Kidney glomerular epithelial cell (primary cell): ENCODE results near the gene TOR4A.
A peak's percentile ranks its signal among the peaks of the same experiment; 100 is the strongest.

ENCODE experiments used
- DNase-seq: peaks from one replicate; lab custom pipeline; 2025; lab: John Stamatoyannopoulos, UW

TOR4A gene

GRCh38 chr9:137295849-137296669 lies 18.5 kb downstream of the TOR4A start:
- DNase-seq: no peak

DNA sequence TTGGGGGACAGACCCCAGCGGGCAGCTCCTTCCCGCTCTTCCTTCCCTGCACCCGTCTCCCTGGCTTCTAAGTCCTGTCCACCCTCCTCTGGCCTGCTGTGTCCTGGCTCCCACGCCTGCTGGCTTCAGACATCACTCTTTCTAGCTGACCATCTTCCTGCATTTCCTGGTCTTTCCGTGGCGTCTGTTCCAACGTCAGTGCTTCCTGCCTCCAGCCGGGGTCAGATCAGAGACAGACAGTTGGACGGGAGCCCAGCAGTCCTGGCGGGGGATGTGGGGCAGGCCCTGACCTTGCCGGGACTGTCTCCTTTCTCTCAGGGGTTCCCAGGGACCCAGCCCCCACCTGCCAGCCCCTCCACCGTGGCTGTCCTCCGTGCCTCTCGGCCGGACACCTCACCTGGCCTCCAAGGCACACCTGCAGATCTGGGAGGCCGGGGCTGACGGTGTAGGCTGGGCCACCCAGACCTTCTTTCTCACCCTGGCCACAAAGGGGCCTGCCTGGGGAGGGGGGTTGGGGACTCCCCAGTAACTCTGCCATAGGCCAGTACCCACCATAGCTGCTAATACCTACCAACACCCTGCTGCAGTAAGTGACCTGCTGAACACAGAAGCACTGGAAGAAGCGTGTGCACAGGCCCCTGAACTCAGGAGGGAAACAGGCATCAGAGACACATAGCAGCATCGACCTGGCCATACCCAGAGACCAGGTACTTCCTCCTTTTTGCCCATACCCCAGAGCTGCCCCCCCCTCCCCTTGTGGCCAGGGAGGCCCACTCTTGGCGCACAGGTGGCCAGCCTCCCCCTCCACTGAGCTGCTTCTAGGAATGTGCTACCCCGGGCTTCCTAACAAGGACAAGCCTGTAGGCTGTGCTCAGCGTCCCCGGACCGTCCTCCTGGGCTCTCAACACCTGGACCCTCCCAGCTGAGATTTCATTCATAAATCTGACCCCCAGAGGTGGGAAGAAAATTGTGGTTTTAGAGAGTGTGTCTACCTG lies 19.4 kb downstream of the TOR4A start:
- no peak for DNase-seq

- no peak for DNase-seq
Measured at GRCh38 chr9:137297966-137298365, 20.4 kb downstream of the TOR4A start.

- no peak for DNase-seq
Measured at GRCh38 chr9:137298401-137299202, 21.1 kb downstream of the TOR4A start.

- DNase-seq: no peak
Measured at GRCh38 chr9:137299203-137299565, 21.7 kb downstream of the TOR4A start.

- no peak for DNase-seq
Measured at GRCh38 chr9:137299938-137300337, 22.4 kb downstream of the TOR4A start.

- DNase-seq: no peak
Measured at GRCh38 chr9:137300567-137301080, 23.1 kb downstream of the TOR4A start.

- no peak for DNase-seq
Measured at GRCh38 chr9:137301081-137301947, 23.8 kb downstream of the TOR4A start.

GRCh38 chr9:137302118-137302448 lies 24.6 kb downstream of the TOR4A start, which contains the start of gene NRARP:
Gene NRARP (minus strand): TSS chr9:137302271. CDS start chr9:137301928, 343 bp downstream.
- DNase-seq: peak; percentile 65

GRCh38 chr9:137302449-137303150 lies 25.1 kb downstream of the TOR4A start:
- peak; percentile 65 for DNase-seq

DNA sequence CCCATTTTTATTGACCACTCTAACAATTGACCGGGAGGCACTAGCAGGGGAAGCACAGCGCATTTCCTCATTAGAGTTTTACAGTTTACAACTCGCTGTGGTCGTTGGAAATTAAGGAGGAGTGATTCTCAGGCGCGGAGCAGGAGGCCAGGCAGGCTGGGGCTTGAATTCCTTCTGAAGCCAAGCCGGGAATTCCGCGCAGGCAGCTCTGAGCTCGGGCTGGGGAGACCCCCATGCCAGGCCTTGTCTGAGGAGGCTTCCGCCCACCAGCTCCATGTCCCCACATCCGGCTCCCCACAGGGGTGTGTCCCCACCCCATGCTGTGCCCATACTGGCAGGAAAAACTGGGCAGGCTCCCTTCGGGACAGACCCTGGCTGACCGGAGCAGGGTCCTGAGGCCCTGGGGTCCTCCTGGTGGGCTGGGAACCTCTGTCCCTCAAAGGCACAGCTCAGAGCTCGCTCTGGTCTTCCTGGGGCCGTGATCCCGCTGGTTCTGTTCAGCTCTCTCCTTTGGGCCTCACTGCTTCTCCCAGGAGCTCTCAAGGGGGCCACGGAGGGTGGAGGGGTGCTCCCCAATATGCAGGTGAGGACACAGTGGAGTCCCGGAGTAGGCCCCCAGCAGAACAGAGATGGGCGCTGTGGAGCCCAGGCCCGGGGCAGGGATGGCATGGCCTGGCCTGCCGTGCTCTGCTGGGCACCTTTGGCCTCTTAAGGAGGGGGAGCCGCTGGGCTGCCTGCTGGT lies 25.8 kb downstream of the TOR4A start:
- DNase-seq: no peak

DNA sequence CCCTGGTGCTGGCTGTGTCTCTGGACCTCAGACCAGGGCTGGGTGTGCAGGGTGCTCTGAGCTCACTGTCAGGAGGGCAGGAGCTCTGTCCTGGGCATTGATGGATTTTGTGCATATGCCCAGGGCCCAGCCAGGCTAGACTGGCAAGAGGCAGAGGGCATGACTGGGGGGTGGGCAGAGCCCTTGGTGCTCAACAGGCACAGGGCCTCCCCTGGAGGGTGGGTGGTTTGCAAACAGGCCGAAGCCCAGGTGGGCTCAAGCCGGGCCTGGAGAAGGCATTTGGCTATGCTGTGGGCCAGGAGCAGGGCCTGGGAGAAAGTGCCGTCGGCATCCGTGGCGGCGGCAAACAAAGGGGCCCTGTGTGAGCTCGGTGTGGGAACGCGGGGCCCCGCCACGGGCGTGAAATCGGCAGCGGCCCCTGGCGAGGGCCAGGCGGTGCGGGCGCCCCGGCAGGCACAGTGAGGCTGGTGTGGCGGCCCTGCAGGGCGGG lies 26.4 kb downstream of the TOR4A start:
- DNase-seq: no peak

DNA sequence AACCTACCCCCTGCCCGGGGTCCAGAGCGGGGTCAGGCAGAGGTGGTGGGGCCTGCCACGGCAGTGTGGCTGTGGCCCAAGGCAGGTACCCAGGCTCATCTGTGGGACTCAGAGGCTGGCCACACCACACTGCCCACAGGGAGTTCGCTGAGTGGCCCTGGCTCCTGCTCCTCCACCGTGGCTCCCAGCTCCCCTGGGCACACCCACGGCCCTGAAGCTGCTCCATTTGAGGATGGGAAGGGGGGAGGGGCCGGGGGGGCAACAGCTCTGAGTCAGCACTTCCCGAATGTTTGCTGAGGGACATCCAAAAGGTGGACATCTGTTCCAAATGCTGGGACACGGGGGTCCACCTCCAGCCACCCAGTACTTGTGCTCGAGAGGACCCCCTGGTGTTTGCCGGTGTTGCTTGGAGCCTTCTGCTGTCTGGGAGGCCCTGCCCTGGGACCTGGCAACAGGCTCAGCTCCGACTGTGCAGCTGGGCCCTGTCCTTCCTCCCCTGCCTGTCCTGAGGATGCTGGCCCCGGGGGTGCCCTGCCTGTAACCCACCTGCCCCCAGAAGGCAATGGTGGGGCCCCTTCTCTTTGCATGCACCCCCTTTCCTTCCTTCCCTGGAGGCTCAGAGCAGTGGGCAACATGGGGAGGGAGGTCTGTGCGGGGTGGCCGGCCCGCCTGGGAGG lies 27.0 kb downstream of the TOR4A start:
- no peak for DNase-seq

DNA sequence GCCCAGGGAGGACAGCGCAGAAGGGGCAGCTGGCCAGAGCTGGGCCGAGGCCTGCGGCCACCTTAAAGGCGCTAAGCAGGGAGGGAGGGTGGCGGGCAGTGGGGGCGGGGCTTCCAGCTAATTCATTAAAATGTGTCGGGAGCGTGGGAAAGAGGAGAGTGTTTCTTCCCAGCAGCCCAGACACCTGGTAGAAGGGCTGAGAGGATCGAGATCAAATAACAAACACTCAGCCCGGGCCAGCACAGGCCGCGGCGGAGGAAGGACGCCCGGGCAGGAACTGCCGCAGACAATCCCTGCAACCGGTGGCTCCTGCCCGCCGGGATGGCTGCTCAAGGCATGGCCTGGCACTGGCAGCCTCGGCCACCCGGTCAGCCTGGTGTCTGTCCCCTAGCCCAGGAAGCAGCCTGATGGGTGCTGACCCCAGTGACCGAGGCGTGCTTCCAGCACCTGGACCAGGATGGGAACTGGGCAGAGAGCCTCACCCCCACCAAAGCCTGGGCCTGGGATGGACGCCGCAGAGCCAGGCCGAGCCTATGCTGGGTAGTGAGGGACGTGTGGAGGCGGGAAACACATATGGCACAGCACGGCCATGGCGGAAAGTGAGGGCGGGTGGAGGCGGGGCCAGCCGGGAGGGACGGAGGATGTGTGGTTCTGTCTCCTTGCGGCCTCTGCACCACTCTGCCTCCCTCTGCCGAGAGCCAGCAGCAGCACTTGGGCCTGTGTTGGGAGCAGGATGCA lies 27.7 kb downstream of the TOR4A start:
- DNase-seq: no peak

GRCh38 chr9:137305798-137306065 lies 28.2 kb downstream of the TOR4A start:
- no peak for DNase-seq

DNA sequence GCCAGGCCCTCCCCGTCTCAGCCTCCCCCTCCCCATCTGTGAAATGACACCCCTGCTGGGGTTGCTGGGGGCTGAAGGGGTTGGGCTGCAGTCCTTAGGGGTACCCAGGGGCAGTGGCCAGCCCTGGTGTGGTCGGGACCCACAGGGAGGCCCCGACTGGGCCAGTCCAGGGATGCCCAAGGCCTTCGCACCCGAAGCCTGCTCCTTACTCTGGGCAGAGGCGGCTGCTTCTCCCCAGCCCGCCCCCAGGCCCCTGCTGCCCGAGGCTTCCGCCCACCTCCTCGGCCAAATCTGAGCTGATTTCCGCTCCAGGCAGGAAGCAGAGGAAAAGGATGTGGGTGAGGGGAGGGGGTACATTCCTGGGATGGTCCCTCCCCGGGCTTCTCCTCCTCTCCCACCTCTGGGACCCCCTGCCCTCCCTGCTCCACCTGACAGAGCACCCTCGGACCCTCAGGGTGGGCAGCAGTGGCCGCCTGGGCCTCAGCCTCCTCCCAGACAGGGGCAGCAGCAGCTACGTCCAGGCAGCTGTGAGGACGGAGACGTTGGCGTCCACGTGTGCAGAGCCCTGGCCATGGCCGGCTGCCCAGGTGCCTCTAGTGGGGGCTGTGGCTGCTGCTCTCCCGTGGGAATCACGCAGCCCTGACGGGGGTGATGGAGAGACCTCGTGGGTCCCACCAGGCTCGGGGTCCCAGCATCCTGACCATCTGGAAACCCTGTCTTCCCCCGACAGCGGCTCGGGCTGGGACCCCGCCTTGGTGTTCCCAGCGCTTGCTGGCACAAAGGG lies 28.7 kb downstream of the TOR4A start:
- DNase-seq: no peak

DNA sequence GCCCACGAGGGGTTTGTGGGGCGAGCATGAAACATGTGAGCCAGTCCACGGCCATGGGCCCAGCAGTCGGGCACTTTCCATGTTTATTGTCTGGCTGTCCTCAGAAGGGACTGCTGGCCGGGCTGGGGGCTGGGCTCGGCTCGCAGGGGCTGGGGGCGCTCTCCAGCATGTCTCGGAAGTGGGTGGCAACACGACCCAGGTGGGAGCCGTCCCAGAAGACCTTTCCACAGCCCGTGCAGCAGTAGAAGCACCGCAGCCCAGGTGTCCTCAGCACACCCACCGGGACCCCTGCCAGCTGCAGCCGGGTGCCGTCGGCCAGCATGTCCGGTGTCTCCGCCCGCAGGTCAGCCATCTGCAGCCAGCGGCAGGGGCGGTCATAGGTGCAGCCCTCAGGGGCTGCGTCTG lies 29.3 kb downstream of the TOR4A start:
- DNase-seq: no peak
